Measurements from ENCODE around the gene FAAP100. TPM values are rescaled to one million over a fixed set of nuclear protein-coding genes. Genes with fewer than 3 reads are reported as not detected.

The FAAP100 gene
- total RNA-seq, 1 experiment from 2014 or later = 54.7 TPM

DNA sequence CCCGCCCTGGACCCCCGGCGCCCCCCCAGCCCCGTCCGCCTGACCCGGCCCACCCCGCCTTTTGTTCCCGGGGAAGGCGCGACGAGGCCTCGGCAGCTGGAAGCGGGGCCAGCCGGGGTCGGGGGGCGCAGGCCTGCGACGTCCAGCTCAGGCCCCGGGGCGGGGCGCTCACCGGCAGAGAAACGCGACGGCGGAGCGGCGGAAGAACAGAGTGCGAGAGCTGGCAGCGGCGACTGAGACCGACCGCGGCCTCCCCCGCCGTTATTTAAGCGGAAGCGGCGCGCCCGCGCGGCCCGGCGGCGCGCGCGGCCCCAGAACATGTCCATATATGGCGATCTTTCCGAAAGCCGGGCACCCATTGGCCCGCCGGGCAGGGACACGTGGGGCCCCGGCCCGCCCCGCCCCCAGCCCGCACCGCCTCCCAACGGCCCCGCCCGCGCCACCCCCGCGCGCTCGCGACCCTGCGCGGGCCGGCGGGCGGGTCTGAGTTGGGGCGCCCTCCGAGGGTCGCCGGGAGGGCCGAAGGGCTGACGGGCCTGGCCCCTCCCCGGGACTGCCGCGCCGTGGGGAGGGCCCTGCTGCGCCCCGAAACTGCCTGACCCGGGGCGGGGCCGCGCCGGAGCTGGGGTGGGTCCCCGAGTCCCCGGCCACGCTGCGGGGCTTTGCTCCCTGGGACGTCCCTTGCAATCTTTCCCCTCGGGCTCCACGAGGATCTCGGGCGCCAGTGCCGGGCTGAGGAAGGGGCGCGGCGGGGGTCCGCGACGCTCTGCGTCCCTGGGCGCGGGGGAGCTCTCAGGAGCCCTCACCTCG is 39.4 kb downstream of the FAAP100 start, which contains the start of gene ACTG1 (continued):
- TF ChIP-seq MYBL2 (CRISPR knock-in tag; IDR thresholded peaks at IDR 0.05) = 0 out of 2 replicates have a peak, but pooled peaks have one; percentile 16
- TF ChIP-seq IRF2 (CRISPR knock-in tag; IDR thresholded peaks at IDR 0.05; ENCODE audit: borderline replicate concordance, low read depth) = no peak
- TF ChIP-seq, protein P1, sequence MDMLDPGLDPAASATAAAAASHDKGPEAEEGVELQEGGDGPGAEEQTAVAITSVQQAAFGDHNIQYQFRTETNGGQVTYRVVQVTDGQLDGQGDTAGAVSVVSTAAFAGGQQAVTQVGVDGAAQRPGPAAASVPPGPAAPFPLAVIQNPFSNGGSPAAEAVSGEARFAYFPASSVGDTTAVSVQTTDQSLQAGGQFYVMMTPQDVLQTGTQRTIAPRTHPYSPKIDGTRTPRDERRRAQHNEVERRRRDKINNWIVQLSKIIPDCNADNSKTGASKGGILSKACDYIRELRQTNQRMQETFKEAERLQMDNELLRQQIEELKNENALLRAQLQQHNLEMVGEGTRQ (CRISPR knock-in tag; IDR thresholded peaks at IDR 0.05) = peak; percentile 85
- no peak for TF ChIP-seq CBFB (CRISPR knock-in tag; IDR thresholded peaks at IDR 0.05; ENCODE audit: low read depth)
- TF ChIP-seq TP53 (CRISPR knock-in tag; IDR thresholded peaks at IDR 0.05) = peak; percentile 69; the same call in 1 of the 2 replicates
- TF ChIP-seq JUN (CRISPR knock-in tag; IDR thresholded peaks at IDR 0.05) = 0 out of 2 replicates have a peak, but pooled peaks have one; percentile 21
- TF ChIP-seq FOXK1 (CRISPR knock-in tag; IDR thresholded peaks at IDR 0.05) = no peak
- TF ChIP-seq, protein P2, sequence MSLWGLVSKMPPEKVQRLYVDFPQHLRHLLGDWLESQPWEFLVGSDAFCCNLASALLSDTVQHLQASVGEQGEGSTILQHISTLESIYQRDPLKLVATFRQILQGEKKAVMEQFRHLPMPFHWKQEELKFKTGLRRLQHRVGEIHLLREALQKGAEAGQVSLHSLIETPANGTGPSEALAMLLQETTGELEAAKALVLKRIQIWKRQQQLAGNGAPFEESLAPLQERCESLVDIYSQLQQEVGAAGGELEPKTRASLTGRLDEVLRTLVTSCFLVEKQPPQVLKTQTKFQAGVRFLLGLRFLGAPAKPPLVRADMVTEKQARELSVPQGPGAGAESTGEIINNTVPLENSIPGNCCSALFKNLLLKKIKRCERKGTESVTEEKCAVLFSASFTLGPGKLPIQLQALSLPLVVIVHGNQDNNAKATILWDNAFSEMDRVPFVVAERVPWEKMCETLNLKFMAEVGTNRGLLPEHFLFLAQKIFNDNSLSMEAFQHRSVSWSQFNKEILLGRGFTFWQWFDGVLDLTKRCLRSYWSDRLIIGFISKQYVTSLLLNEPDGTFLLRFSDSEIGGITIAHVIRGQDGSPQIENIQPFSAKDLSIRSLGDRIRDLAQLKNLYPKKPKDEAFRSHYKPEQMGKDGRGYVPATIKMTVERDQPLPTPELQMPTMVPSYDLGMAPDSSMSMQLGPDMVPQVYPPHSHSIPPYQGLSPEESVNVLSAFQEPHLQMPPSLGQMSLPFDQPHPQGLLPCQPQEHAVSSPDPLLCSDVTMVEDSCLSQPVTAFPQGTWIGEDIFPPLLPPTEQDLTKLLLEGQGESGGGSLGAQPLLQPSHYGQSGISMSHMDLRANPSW (CRISPR knock-in tag; conservative IDR thresholded peaks at IDR 0.05; ENCODE audit: low read depth) = no peak
- TF ChIP-seq, protein P3, sequence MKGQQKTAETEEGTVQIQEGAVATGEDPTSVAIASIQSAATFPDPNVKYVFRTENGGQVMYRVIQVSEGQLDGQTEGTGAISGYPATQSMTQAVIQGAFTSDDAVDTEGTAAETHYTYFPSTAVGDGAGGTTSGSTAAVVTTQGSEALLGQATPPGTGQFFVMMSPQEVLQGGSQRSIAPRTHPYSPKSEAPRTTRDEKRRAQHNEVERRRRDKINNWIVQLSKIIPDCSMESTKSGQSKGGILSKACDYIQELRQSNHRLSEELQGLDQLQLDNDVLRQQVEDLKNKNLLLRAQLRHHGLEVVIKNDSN (CRISPR knock-in tag; IDR thresholded peaks at IDR 0.05) = peak; percentile 72; the same call in 1 of the 2 replicates
- 0 out of 2 replicates have a peak, but pooled peaks have one; percentile 10 for TF ChIP-seq ZNF416 (CRISPR knock-in tag; IDR thresholded peaks at IDR 0.05)
- TF ChIP-seq, protein P4, sequence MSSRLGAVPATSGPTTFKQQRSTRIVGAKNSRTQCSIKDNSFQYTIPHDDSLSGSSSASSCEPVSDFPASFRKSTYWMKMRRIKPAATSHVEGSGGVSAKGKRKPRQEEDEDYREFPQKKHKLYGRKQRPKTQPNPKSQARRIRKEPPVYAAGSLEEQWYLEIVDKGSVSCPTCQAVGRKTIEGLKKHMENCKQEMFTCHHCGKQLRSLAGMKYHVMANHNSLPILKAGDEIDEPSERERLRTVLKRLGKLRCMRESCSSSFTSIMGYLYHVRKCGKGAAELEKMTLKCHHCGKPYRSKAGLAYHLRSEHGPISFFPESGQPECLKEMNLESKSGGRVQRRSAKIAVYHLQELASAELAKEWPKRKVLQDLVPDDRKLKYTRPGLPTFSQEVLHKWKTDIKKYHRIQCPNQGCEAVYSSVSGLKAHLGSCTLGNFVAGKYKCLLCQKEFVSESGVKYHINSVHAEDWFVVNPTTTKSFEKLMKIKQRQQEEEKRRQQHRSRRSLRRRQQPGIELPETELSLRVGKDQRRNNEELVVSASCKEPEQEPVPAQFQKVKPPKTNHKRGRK (CRISPR knock-in tag; IDR thresholded peaks at IDR 0.05; ENCODE audit: borderline replicate concordance) = no peak
- 0 out of 2 replicates have a peak, but pooled peaks have one; percentile 30 for TF ChIP-seq TEAD4 (CRISPR knock-in tag; IDR thresholded peaks at IDR 0.05)
- TF ChIP-seq, protein P5, sequence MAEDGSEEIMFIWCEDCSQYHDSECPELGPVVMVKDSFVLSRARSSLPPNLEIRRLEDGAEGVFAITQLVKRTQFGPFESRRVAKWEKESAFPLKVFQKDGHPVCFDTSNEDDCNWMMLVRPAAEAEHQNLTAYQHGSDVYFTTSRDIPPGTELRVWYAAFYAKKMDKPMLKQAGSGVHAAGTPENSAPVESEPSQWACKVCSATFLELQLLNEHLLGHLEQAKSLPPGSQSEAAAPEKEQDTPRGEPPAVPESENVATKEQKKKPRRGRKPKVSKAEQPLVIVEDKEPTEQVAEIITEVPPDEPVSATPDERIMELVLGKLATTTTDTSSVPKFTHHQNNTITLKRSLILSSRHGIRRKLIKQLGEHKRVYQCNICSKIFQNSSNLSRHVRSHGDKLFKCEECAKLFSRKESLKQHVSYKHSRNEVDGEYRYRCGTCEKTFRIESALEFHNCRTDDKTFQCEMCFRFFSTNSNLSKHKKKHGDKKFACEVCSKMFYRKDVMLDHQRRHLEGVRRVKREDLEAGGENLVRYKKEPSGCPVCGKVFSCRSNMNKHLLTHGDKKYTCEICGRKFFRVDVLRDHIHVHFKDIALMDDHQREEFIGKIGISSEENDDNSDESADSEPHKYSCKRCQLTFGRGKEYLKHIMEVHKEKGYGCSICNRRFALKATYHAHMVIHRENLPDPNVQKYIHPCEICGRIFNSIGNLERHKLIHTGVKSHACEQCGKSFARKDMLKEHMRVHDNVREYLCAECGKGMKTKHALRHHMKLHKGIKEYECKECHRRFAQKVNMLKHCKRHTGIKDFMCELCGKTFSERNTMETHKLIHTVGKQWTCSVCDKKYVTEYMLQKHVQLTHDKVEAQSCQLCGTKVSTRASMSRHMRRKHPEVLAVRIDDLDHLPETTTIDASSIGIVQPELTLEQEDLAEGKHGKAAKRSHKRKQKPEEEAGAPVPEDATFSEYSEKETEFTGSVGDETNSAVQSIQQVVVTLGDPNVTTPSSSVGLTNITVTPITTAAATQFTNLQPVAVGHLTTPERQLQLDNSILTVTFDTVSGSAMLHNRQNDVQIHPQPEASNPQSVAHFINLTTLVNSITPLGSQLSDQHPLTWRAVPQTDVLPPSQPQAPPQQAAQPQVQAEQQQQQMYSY (CRISPR knock-in tag; IDR thresholded peaks at IDR 0.05) = no peak
- no peak for TF ChIP-seq SMAD4 (CRISPR knock-in tag; IDR thresholded peaks at IDR 0.05)
- no peak for TF ChIP-seq ZNF121 (CRISPR knock-in tag; IDR thresholded peaks at IDR 0.05)
- no peak for TF ChIP-seq OVOL2 (CRISPR knock-in tag; IDR thresholded peaks at IDR 0.05; ENCODE audit: borderline replicate concordance)
- TF ChIP-seq ELF4 (CRISPR knock-in tag; IDR thresholded peaks at IDR 0.05; ENCODE audit: low read depth) = no peak
- TF ChIP-seq, protein P6, sequence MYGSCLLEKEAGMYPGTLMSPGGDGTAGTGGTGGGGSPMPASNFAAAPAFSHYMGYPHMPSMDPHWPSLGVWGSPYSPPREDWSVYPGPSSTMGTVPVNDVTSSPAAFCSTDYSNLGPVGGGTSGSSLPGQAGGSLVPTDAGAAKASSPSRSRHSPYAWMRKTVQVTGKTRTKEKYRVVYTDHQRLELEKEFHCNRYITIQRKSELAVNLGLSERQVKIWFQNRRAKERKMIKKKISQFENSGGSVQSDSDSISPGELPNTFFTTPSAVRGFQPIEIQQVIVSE (CRISPR knock-in tag; IDR thresholded peaks at IDR 0.05; ENCODE audit: borderline replicate concordance) = no peak
- TF ChIP-seq FOXP1 (CRISPR knock-in tag; IDR thresholded peaks at IDR 0.05; ENCODE audit: borderline replicate concordance) = 0 out of 2 replicates have a peak, but pooled peaks have one; percentile 4
- TF ChIP-seq, protein P7, sequence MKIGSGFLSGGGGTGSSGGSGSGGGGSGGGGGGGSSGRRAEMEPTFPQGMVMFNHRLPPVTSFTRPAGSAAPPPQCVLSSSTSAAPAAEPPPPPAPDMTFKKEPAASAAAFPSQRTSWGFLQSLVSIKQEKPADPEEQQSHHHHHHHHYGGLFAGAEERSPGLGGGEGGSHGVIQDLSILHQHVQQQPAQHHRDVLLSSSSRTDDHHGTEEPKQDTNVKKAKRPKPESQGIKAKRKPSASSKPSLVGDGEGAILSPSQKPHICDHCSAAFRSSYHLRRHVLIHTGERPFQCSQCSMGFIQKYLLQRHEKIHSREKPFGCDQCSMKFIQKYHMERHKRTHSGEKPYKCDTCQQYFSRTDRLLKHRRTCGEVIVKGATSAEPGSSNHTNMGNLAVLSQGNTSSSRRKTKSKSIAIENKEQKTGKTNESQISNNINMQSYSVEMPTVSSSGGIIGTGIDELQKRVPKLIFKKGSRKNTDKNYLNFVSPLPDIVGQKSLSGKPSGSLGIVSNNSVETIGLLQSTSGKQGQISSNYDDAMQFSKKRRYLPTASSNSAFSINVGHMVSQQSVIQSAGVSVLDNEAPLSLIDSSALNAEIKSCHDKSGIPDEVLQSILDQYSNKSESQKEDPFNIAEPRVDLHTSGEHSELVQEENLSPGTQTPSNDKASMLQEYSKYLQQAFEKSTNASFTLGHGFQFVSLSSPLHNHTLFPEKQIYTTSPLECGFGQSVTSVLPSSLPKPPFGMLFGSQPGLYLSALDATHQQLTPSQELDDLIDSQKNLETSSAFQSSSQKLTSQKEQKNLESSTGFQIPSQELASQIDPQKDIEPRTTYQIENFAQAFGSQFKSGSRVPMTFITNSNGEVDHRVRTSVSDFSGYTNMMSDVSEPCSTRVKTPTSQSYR (CRISPR knock-in tag; IDR thresholded peaks at IDR 0.05) = no peak
- TF ChIP-seq GTF2I (CRISPR knock-in tag; conservative IDR thresholded peaks at IDR 0.05) = no peak
- TF ChIP-seq, protein P8, sequence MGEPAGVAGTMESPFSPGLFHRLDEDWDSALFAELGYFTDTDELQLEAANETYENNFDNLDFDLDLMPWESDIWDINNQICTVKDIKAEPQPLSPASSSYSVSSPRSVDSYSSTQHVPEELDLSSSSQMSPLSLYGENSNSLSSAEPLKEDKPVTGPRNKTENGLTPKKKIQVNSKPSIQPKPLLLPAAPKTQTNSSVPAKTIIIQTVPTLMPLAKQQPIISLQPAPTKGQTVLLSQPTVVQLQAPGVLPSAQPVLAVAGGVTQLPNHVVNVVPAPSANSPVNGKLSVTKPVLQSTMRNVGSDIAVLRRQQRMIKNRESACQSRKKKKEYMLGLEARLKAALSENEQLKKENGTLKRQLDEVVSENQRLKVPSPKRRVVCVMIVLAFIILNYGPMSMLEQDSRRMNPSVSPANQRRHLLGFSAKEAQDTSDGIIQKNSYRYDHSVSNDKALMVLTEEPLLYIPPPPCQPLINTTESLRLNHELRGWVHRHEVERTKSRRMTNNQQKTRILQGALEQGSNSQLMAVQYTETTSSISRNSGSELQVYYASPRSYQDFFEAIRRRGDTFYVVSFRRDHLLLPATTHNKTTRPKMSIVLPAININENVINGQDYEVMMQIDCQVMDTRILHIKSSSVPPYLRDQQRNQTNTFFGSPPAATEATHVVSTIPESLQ (CRISPR knock-in tag; IDR thresholded peaks at IDR 0.05) = no peak
